Measurements from ENCODE around the gene ST13.
"Not testable (repeated sequence)": the region's sequence is repeated elsewhere in the genome, so short reads cannot be mapped to it uniquely, and the experiment has no call there.

Gene ST13

DNA sequence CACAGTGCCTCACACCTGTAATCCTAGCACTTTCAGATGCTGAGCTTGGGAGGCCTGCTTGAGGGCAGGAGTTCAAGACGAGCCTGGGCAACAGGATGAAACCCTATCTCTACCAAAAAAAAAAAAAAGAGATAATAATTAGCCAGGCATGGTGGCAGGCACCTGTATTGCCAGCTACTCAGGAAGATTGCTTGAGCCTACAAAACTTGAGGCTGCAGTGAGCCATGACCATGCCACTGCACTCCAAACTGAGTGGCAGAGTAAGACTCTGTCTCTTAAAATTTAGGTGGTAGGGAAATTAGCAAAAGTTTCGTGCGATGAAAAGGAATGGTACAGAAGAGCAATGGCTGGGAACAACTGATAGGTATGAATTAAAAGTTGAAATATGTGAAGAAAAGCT is 18.0 kb downstream of the ST13 start:
- DNase-seq (ENCODE audit: low spot score), result no peak

DNA sequence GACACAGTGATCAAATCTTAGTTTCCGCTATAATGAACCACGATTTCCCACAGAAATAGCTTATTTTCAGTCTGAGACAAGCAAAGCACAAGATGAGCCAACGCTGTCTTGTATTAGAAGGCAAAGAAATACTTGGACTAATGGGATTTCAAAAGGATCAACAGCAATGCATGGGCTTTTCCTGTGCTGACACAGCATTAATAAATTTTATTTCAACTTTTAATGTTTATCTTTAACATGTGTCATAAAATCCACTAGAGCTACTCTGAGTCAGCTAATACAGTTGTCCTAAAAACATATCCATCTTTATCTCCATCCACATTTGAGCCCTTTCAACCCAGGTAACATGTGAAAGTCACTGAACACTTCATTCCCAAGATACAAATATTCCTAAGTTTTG is 21.8 kb downstream of the ST13 start:
- no peak for DNase-seq (ENCODE audit: low spot score)

- DNase-seq (ENCODE audit: low spot score), result no peak
Measured at GRCh38 chr22:40829131-40829530, 27.3 kb downstream of the ST13 start.

GRCh38 chr22:40826984-40827741 is 29.3 kb downstream of the ST13 start:
- no peak for DNase-seq (ENCODE audit: low spot score)

DNA sequence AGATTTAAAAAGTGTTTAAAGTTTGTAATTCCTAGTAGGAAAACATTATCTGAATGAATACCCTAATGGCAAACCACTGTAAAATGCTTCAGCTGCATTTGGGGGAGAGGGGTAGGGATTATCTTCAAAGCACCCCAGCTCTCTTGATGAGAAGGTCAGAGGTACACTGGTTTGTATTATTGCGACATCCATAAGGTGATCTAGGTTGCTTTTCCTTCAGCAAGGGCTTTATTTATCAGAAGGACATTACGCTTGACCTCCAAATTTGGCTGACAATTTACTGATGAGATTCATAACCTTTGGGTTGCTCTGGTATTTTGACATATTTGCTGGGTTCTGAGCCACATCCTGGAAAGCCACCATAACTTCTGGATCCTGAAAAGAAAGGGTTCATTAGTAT is 30.1 kb downstream of the ST13 start:
- not testable (repeated sequence) for DNase-seq (ENCODE audit: low spot score)

DNA sequence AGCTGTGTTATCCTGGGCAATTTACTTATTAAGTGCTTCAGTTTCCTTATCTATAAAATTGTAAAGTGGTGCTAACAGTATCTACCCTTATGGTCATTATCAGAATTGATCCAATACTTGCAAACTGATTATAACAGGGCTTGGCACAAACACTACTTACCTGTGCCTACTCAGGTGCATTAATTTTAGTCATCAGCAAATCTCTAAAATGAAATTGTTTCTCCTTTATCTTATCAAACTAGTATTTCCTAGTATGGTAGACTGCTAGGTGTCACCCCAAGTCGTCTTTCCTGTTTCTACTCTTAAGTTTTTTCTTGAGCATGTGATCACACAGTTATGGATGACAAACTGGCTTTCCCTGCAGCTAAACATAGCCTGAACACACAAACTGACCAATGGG is 33.0 kb downstream of the ST13 start:
- no peak for DNase-seq (ENCODE audit: low spot score)

- no peak for DNase-seq (ENCODE audit: low spot score)
Measured at GRCh38 chr22:40819599-40820140, 36.8 kb downstream of the ST13 start.

DNA sequence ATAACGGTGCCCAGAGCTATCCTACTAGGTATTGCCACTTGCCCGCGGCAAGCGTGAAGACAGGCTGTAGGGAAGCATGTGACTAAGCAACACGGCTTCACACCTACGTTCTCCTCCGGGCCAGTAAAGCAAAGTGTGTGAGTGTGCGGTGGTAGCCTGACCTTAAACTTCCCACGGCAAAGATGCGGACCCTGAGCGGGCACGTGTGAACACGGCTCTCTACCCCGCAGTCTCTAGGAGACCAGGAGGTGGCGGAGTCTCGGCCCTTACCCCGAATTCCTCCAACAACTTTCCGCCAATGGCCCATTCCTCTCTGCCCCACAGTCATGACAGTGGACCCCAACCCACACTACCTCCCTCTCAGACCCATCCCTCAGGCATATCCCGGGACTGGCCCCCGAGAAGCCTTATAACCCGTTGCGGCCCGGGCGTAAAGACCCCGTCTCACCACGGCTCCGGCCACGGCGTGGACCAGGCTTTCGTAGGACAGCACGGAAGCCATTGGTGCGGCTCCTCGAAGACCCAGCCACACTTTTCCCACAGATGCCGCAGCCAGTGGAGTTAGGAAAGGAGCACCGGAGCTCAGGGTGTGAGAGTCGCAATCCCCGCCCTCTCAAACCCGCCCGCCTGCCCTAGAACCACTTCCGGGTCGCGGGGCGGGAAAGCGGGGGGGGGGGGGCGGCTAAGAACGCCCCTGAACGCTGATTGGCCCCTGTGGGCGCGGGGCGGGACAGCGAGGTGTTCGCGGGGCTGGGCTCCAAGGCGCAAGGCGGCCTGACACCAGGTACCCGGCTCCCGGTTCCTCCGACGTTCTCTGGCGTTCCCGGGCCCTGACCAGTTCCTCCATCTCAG is 37.5 kb downstream of the ST13 start, which contains the start of gene SLC25A17:
SLC25A17 (minus strand) TSS at position 600 of the 852 bp plus-strand sequence; CDS start at position 502, 98 bp downstream.
- DNase-seq (ENCODE audit: low spot score), result peak; percentile 80

GRCh38 chr22:40818192-40818746 is 38.2 kb downstream of the ST13 start:
- peak; percentile 9 for DNase-seq (ENCODE audit: low spot score)

DNA sequence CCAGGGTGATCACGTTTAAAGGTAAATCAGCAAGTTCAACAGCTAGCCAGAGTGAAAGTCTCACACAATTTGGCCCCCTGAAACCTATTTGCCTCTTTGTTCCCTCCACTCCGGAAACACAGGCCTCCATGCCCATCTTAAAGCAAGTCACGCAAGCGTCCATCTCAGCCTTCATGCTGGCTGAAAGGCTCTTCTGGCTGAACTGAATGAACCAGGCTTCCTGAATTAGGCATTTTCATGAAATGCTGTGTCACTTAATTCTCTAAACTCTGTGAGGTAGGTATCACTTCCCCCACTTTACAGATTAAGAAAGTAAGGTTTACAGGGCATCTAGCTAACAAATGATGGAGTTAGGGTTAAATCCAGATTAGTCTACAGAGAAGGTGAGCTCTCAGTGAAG is 38.7 kb downstream of the ST13 start:
- no peak for DNase-seq (ENCODE audit: low spot score)

- no peak for DNase-seq (ENCODE audit: low spot score)
Measured at GRCh38 chr22:40813912-40814315, 42.5 kb downstream of the ST13 start.

GRCh38 chr22:40808018-40808841 is 48.2 kb downstream of the ST13 start:
- no peak for DNase-seq (ENCODE audit: low spot score)

- no peak for DNase-seq (ENCODE audit: low spot score)
Measured at GRCh38 chr22:40806711-40807110, 49.7 kb downstream of the ST13 start.

GRCh38 chr22:40805699-40806203 is 50.7 kb downstream of the ST13 start:
- DNase-seq (ENCODE audit: low spot score), result no peak

DNA sequence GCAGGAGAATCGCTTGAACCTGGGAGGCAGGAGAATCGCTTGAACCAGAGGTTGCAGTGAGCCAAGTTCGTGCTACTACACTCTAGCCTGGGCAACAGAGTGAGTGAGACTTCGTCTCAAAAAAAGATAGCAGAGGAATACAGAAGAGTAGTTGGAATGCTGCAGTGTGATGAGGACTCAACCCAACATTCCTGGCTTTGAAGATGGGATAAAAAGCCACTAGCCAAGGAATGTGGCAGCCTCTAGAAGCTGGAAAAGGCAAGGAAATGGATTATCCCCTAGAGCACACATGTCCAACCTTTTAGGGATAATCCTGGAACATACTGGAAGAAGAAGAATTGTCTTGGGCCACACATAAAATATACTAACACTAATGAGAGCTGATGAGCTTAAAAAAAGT is 51.2 kb downstream of the ST13 start:
- no peak for DNase-seq (ENCODE audit: low spot score)

GRCh38 chr22:40803321-40803720 is 53.1 kb downstream of the ST13 start:
- no peak for DNase-seq (ENCODE audit: low spot score)

GRCh38 chr22:40799008-40799407 is 57.4 kb downstream of the ST13 start:
- DNase-seq (ENCODE audit: low spot score), result no peak

- DNase-seq (ENCODE audit: low spot score), result no peak
Measured at GRCh38 chr22:40797427-40797826, 59.0 kb downstream of the ST13 start.

DNA sequence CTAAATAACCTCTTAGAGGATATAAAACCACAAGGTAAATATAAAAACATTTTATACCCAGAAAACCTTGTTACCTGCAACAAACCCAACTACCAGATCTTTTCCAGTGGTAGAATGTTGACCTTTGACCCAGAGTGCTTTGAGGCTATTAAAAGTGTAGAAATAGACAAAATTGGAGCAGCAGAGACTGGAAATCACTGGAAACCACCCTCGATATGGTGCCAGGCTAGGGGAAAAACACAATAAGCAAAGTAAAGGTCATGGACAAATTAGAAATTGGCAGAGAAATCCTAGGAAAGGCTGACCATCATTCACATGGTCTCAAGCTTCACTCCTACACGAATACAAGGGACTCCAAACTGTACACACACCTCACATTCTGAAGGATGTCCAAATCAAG is 64.0 kb downstream of the ST13 start:
- no peak for DNase-seq (ENCODE audit: low spot score)

GRCh38 chr22:40791241-40791640 is 65.2 kb downstream of the ST13 start:
- no peak for DNase-seq (ENCODE audit: low spot score)

DNA sequence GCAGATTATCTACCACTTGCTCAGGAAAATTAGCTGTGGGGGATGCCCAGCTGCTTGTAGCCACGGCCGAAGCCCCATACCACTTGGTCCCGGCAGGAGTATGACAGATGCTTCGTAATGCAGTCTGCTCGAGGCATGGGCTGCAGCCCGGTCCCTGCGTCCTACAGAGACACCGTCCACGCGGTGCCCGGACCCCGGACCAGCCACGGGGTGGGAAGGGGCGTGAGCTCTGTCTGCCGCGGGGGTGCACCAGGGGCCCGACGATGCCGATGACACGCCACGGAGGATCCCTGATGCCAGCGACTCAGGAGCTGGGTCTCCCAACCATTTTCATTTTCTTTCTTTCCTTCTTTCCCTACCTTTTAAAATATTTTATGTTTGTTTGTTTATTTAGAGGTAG is 67.3 kb downstream of the ST13 start:
- no peak for DNase-seq (ENCODE audit: low spot score)

DNA sequence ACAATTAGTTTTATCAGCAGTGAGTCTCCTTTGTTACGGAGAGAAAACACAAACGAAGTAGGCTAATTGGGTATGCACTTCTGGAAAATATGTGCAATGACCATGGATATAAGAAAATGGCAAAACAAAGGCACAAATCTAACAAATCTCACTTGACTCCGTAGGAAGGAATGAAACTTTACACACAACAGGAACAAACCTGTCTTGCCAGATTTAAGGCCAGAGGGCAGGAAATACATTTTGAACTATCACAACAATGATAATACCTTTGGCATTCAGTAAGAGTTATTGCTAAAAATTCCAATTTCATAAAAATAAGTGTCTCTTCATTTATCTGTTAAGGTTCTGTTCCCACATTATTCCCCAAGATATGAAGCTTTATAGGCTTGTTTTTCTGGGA is 73.9 kb downstream of the ST13 start:
- DNase-seq (ENCODE audit: low spot score), result no peak

All from pons (tissue), 1 donor.